ENCODE data around the gene MSH2.

The MSH2 gene

DNA sequence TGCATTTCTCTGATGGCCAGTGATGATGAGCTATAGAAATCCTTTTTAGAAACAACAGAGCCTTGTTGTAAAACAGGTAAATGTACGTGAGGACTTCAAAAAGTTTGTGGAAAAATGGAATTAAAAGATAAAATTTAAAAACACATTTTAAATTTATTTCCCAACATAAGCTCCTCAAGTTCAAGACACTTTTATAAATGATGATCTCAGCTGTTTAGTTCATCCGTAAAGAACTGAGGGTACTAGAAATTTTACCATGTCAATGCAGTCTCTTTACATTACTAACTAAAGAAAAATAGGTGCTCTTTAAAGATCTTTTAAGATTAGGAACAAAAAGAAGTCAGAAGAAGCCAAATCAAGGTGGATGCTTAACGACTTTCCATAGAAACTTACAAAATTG lies 52.5 kb downstream of the MSH2 start:
- H3K36me3 Mint-ChIP-seq (ENCODE audit: low read depth) = peaks cover 70% of the 10 kb centered on the region
- peaks cover 2% of the 10 kb centered on the region for H3K9me3 Mint-ChIP-seq
- H3K4me3 Mint-ChIP-seq = no peak overlapping the region
- H3K27ac Mint-ChIP-seq = no peak overlapping the region
- no peak for TF ChIP-seq CTCF (IDR thresholded peaks at IDR 0.05; ENCODE audit: unreplicated experiment in 3 of 3)
- H3K4me1 Mint-ChIP-seq = no peaks in the 10 kb centered on the region
- no peaks in the 10 kb centered on the region for H3K27me3 Mint-ChIP-seq (ENCODE audit: low read depth)

- H3K27me3 Mint-ChIP-seq (ENCODE audit: low read depth) = no peaks in the 10 kb centered on the region
- no peak for TF ChIP-seq CTCF (IDR thresholded peaks at IDR 0.05; ENCODE audit: unreplicated experiment in 3 of 3)
- H3K4me3 Mint-ChIP-seq = no peak overlapping the region
- peaks cover 2% of the 10 kb centered on the region for H3K9me3 Mint-ChIP-seq
- H3K4me1 Mint-ChIP-seq = no peaks in the 10 kb centered on the region
- H3K27ac Mint-ChIP-seq = no peak overlapping the region
- H3K36me3 Mint-ChIP-seq (ENCODE audit: low read depth) = peaks cover 58% of the 10 kb centered on the region
Observed at GRCh38 chr2:47456851-47457250, 53.9 kb downstream of the MSH2 start.

GRCh38 chr2:47457268-47457667 lies 54.3 kb downstream of the MSH2 start:
- Mint-ChIP-seq H3K4me3 (no peak overlapping the region), H3K4me1 (no peaks in the 10 kb centered on the region), H3K36me3 (ENCODE audit: low read depth) (peaks cover 59% of the 10 kb centered on the region), H3K27me3 (ENCODE audit: low read depth) (no peaks in the 10 kb centered on the region), H3K9me3 (peaks cover 2% of the 10 kb centered on the region), H3K27ac (no peak overlapping the region)
- no peak for TF ChIP-seq CTCF (IDR thresholded peaks at IDR 0.05; ENCODE audit: unreplicated experiment in 3 of 3)

- no peak overlapping the region for H3K27ac Mint-ChIP-seq
- no peaks in the 10 kb centered on the region for H3K4me1 Mint-ChIP-seq
- H3K9me3 Mint-ChIP-seq = peaks cover 2% of the 10 kb centered on the region
- no peak for TF ChIP-seq CTCF (IDR thresholded peaks at IDR 0.05; ENCODE audit: unreplicated experiment in 3 of 3)
- no peaks in the 10 kb centered on the region for H3K27me3 Mint-ChIP-seq (ENCODE audit: low read depth)
- H3K4me3 Mint-ChIP-seq = no peak overlapping the region
- peaks cover 61% of the 10 kb centered on the region for H3K36me3 Mint-ChIP-seq (ENCODE audit: low read depth)
Observed at GRCh38 chr2:47459021-47459420, 56.1 kb downstream of the MSH2 start.

DNA sequence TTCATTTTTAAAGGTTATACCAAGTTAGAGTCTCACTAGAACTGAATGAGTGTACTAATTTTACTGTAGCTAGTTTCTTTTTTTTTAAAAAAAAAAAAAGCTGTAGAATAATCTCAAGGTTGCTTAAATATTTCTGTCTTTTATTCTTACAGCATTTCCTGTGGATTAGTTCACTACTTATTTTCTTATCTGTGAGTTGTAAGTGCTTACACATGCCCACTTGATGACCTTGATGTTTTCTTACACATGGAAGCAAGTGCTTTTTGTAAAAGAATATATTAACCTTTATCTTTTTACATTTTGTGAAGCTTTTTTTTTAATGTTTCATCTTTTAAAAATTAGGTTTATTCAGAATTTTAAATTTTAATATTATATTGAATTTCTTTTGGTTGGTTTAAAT lies 57.8 kb downstream of the MSH2 start:
- Mint-ChIP-seq H3K27me3 (ENCODE audit: low read depth) (no peaks in the 10 kb centered on the region), H3K27ac (no peak overlapping the region), H3K4me3 (no peak overlapping the region), H3K4me1 (no peaks in the 10 kb centered on the region), H3K36me3 (ENCODE audit: low read depth) (peaks cover 57% of the 10 kb centered on the region), H3K9me3 (peaks cover 2% of the 10 kb centered on the region)
- TF ChIP-seq CTCF (IDR thresholded peaks at IDR 0.05; ENCODE audit: unreplicated experiment in 3 of 3) = no peak

GRCh38 chr2:47471429-47472116 lies 68.6 kb downstream of the MSH2 start:
- no peak overlapping the region for H3K27ac Mint-ChIP-seq
- H3K36me3 Mint-ChIP-seq (ENCODE audit: low read depth) = peaks cover 57% of the 10 kb centered on the region
- H3K4me3 Mint-ChIP-seq = no peak overlapping the region
- no peaks in the 10 kb centered on the region for H3K9me3 Mint-ChIP-seq
- no peaks in the 10 kb centered on the region for H3K27me3 Mint-ChIP-seq (ENCODE audit: low read depth)
- no peak for TF ChIP-seq CTCF (IDR thresholded peaks at IDR 0.05; ENCODE audit: unreplicated experiment in 3 of 3)
- no peaks in the 10 kb centered on the region for H3K4me1 Mint-ChIP-seq

Measured in nephron (organoid).